ENCODE measurements around the gene MXD3. TPM values are rescaled to one million over a fixed set of nuclear protein-coding genes. Genes with fewer than 3 reads are reported as not detected.
A peak's percentile ranks its signal among the peaks of the same experiment; 100 is the strongest.

MXD3 gene
- total RNA-seq, 2 experiments from 2014 or later: 81.3 to 130 TPM

GRCh38 chr5:177357459-177358351 is 46.0 kb upstream of the MXD3 start, which contains the start of gene RGS14:
RGS14 (plus strand) TSS chr5:177357924; CDS start chr5:177358025, 101 bp downstream.
- BruUV-seq (replicated peaks): no TSS peak
- CTCF ChIA-PET (ENCODE audit: unreplicated experiment): interaction anchor here (0.5 to 1.6 kb wide), 5 partner anchors 11 to 243 kb away, joined by 3 to 6 read pairs (median 4); no protein-coding TSS in a partner anchor
- peak within 1 kb of the TSS; percentile 74 for H3K4me3 ChIP-seq (ENCODE audit: low read depth, low read length, poor library complexity, severe bottlenecking)
- peaks cover 8% of the 10 kb centered on the region for H3K9me3 ChIP-seq (ENCODE audit: low read length)
- no peaks in the 10 kb centered on the region for H3K9me2 ChIP-seq (ENCODE audit: insufficient read depth, low read length)
- POLR2A ChIA-PET: interaction anchor here (0.5 to 1.7 kb wide), 4 partner anchors 11 to 893 kb away, joined by 3 to 6 read pairs (median 3); no protein-coding TSS in a partner anchor
- H4K20me1 ChIP-seq (ENCODE audit: insufficient read depth, low read length): no peaks in the 10 kb centered on the region
- peaks cover 59% of the 10 kb centered on the region for H3K4me1 ChIP-seq (ENCODE audit: insufficient read depth, low read length, poor library complexity, severe bottlenecking)
- peak within 1 kb of the TSS; percentile 65 for H3K27ac ChIP-seq (ENCODE audit: low read depth, low read length, poor library complexity, severe bottlenecking)
- peak within 1 kb of the TSS; percentile 88 for H2AFZ ChIP-seq (ENCODE audit: low read length)
- peaks cover 7% of the 10 kb centered on the region; the same call in 1 of the 2 replicates for H3K79me2 ChIP-seq (ENCODE audit: insufficient read depth, low read depth, low read length)
- peak; percentile 90 for DNase-seq (ENCODE audit: low spot score)
- intact Hi-C loops (cut with micrococcal nuclease; ENCODE audit: unreplicated experiment): loop anchor here (1.0 kb wide), 1 partner anchor 32 kb away; no protein-coding TSS in a partner anchor
- H3K36me3 ChIP-seq (ENCODE audit: insufficient read depth, low read length): no peaks in the 10 kb centered on the region; the same call in 1 of the 2 replicates
- H3K4me2 ChIP-seq (ENCODE audit: low read length): peak within 1 kb of the TSS; percentile 95
- TF ChIP-seq EZH2phosphoT487 (IDR thresholded peaks at IDR 0.05; ENCODE audit: borderline replicate concordance, low read depth, low read length): no peak
- TF ChIP-seq, protein P1, sequence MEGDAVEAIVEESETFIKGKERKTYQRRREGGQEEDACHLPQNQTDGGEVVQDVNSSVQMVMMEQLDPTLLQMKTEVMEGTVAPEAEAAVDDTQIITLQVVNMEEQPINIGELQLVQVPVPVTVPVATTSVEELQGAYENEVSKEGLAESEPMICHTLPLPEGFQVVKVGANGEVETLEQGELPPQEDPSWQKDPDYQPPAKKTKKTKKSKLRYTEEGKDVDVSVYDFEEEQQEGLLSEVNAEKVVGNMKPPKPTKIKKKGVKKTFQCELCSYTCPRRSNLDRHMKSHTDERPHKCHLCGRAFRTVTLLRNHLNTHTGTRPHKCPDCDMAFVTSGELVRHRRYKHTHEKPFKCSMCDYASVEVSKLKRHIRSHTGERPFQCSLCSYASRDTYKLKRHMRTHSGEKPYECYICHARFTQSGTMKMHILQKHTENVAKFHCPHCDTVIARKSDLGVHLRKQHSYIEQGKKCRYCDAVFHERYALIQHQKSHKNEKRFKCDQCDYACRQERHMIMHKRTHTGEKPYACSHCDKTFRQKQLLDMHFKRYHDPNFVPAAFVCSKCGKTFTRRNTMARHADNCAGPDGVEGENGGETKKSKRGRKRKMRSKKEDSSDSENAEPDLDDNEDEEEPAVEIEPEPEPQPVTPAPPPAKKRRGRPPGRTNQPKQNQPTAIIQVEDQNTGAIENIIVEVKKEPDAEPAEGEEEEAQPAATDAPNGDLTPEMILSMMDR (conservative IDR thresholded peaks at IDR 0.05; ENCODE audit: low read length): no peak

GRCh38 chr5:177357146-177357458 is 45.4 kb upstream of the MXD3 start:
- intact Hi-C loops (cut with micrococcal nuclease; ENCODE audit: unreplicated experiment): loop anchor here (1.0 kb wide), 1 partner anchor 32 kb away; no protein-coding TSS in a partner anchor

More at GRCh38 chr5:177357146-177357458, 45.4 kb upstream of the MXD3 start:
- Histone ChIP-seq H3K9me3 (ENCODE audit: low read length) (peaks cover 8% of the 10 kb centered on the region), H3K4me1 (ENCODE audit: insufficient read depth, low read length, poor library complexity, severe bottlenecking) (peaks cover 55% of the 10 kb centered on the region), H3K79me2 (ENCODE audit: insufficient read depth, low read depth, low read length) (peaks cover 7% of the 10 kb centered on the region; the same call in 1 of the 2 replicates), H4K20me1 (ENCODE audit: insufficient read depth, low read length) (no peaks in the 10 kb centered on the region), H3K27ac (ENCODE audit: low read depth, low read length, poor library complexity, severe bottlenecking) (peak overlapping the region; percentile 65), H3K9me2 (ENCODE audit: insufficient read depth, low read length) (no peaks in the 10 kb centered on the region), H3K4me3 (ENCODE audit: low read depth, low read length, poor library complexity, severe bottlenecking) (peak overlapping the region; percentile 74), H3K4me2 (ENCODE audit: low read length) (peak overlapping the region; percentile 95), H3K36me3 (ENCODE audit: insufficient read depth, low read length) (no peaks in the 10 kb centered on the region; the same call in 1 of the 2 replicates), H2AFZ (ENCODE audit: low read length) (peak overlapping the region; percentile 88)
- no peak for TF ChIP-seq EZH2phosphoT487 (IDR thresholded peaks at IDR 0.05; ENCODE audit: borderline replicate concordance, low read depth, low read length)
- TF ChIP-seq, protein P1 (conservative IDR thresholded peaks at IDR 0.05; ENCODE audit: low read length): no peak
- POLR2A ChIA-PET: interaction anchor here (0.5 to 1.7 kb wide), 6 partner anchors 11 to 893 kb away, joined by 3 to 7 read pairs (median 3); no protein-coding TSS in a partner anchor
- CTCF ChIA-PET (ENCODE audit: unreplicated experiment): interaction anchor here (1.6 kb wide), 1 partner anchor 12 kb away, joined by 4 read pairs; no protein-coding TSS in a partner anchor
- DNase-seq (ENCODE audit: low spot score): peak; percentile 30
- no TSS peak for BruUV-seq (replicated peaks)
